ENCODE measurements around the gene EVI5L. TPM values are rescaled to one million over a fixed set of nuclear protein-coding genes. Genes with fewer than 3 reads are reported as not detected.

EVI5L gene
- total and polyA plus RNA-seq, 4 donors: 1.4 to 5.0 (median 4.4) TPM

DNA sequence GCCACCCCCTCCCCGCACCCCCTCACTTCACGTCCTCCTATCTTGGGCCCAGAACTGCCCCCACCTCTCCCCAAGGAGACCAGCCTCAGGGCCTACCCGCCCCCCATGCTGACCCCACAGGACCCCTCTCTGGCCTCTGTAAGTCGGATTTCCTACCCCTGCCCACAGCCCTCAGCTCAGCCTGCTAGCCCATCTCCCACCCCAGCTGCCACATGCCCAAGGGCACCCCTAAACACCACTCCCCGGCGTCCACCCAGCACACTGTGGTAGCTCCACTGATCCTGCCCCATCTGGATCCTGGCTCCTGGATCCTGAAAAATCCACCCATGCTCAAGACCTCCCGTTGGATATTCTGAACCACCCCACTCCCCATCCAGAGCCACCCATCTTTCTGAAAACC lies 805 bp downstream of the EVI5L start:
- no peaks in the 10 kb centered on the region for H3K27me3 ChIP-seq (ENCODE audit: control insufficient read depth in 4 of 4, insufficient read depth in 4 of 4, low read length in 3 of 4)
- H3K27ac ChIP-seq (ENCODE audit: low read depth in 1 of 2, low read length in 2 of 2): no peak overlapping the region
- DNase-seq (ENCODE audit: low spot score): no peak
- no peaks in the 10 kb centered on the region for H3K9me3 ChIP-seq (ENCODE audit: control insufficient read depth in 4 of 4, low read length in 3 of 4)
- H3K4me3 ChIP-seq (ENCODE audit: low read depth in 1 of 3, low read length in 3 of 3): peak overlapping the region in 1 of 3 donors; percentile 99
- H3K9ac ChIP-seq (ENCODE audit: low read depth in 1 of 2, low read length in 2 of 2): no peak overlapping the region
- WGBS: 53% methylated on average over 7 of the region's 7 CpGs
- TF ChIP-seq RAD21 (IDR thresholded peaks at IDR 0.05): no peak
- TF ChIP-seq FOXA2 (IDR thresholded peaks at IDR 0.05): no peak
- TF ChIP-seq TAF1 (conservative IDR thresholded peaks at IDR 0.05): no peak
- TF ChIP-seq GABPA (IDR thresholded peaks at IDR 0.05 in 1 of 2, conservative IDR thresholded peaks at IDR 0.05 in 1 of 2): no peak
- no peak for TF ChIP-seq JUND (IDR thresholded peaks at IDR 0.05)
- TF ChIP-seq, protein P1, sequence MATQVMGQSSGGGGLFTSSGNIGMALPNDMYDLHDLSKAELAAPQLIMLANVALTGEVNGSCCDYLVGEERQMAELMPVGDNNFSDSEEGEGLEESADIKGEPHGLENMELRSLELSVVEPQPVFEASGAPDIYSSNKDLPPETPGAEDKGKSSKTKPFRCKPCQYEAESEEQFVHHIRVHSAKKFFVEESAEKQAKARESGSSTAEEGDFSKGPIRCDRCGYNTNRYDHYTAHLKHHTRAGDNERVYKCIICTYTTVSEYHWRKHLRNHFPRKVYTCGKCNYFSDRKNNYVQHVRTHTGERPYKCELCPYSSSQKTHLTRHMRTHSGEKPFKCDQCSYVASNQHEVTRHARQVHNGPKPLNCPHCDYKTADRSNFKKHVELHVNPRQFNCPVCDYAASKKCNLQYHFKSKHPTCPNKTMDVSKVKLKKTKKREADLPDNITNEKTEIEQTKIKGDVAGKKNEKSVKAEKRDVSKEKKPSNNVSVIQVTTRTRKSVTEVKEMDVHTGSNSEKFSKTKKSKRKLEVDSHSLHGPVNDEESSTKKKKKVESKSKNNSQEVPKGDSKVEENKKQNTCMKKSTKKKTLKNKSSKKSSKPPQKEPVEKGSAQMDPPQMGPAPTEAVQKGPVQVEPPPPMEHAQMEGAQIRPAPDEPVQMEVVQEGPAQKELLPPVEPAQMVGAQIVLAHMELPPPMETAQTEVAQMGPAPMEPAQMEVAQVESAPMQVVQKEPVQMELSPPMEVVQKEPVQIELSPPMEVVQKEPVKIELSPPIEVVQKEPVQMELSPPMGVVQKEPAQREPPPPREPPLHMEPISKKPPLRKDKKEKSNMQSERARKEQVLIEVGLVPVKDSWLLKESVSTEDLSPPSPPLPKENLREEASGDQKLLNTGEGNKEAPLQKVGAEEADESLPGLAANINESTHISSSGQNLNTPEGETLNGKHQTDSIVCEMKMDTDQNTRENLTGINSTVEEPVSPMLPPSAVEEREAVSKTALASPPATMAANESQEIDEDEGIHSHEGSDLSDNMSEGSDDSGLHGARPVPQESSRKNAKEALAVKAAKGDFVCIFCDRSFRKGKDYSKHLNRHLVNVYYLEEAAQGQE (IDR thresholded peaks at IDR 0.05): no peak
- TF ChIP-seq HNF4A (conservative IDR thresholded peaks at IDR 0.05): no peak
- TF ChIP-seq, protein P2, sequence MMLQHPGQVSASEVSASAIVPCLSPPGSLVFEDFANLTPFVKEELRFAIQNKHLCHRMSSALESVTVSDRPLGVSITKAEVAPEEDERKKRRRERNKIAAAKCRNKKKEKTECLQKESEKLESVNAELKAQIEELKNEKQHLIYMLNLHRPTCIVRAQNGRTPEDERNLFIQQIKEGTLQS (IDR thresholded peaks at IDR 0.05): no peak
- H3K4me1 ChIP-seq (ENCODE audit: control insufficient read depth in 4 of 4, insufficient read depth in 4 of 4, low read length in 3 of 4): peaks cover 3 to 13% (median 11%) of the 10 kb centered on the region in 4 donors
- no peaks in the 10 kb centered on the region for H3K36me3 ChIP-seq (ENCODE audit: control insufficient read depth in 4 of 4, insufficient read depth in 3 of 4, low read depth in 1 of 4, low read length in 3 of 4)

DNA sequence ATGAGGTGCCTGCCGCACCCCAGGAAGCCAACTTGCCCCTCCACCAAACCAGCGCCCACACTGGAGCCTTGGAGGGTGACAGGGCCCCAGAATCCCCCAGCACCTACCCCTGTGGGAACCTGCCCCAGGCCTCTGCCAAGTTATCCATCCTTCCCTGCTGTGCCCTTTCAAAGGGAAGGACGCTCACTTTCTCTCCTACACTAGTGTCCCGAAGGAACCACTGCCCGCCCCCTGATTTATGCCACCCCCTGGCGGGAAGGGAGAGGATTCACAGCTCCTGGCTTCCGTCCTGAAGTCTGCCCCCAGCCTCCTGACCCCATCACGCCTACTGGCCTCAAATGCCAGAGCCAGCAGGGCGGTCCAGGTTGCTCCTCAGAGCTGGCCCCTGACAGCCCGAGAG lies 1.4 kb downstream of the EVI5L start:
- no peak for DNase-seq (ENCODE audit: low spot score)
- no peak overlapping the region for H3K9ac ChIP-seq (ENCODE audit: low read depth in 1 of 2, low read length in 2 of 2)

DNA sequence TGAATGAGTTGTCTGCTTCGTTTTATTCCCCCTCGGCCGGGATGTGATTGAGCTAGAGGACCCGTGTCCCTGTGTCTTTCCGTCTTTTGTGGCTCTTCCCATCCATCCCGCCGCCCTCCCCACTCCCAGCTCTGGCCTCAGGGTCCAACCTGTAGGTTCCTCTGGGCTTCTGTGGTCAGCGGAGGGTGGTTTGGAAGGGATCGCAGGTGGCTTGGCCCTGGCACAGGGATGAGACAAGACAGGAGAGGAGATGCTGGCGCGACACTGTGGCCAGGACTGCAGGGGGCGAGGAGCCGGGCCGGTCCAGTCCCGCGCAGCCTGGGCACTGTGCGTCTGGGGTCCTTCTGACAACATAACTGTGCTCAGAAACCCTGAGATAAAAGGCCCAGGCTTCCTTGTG lies 2.0 kb downstream of the EVI5L start:
- Histone ChIP-seq H3K4me3 (ENCODE audit: low read depth in 1 of 3, low read length in 3 of 3) (no peak overlapping the region), H3K4me1 (ENCODE audit: control insufficient read depth in 4 of 4, insufficient read depth in 4 of 4, low read length in 3 of 4) (peaks cover 3 to 13% (median 11%) of the 10 kb centered on the region in 4 donors), H3K36me3 (ENCODE audit: control insufficient read depth in 4 of 4, insufficient read depth in 3 of 4, low read depth in 1 of 4, low read length in 3 of 4) (no peaks in the 10 kb centered on the region), H3K27me3 (ENCODE audit: control insufficient read depth in 4 of 4, insufficient read depth in 4 of 4, low read length in 3 of 4) (no peaks in the 10 kb centered on the region), H3K9me3 (ENCODE audit: control insufficient read depth in 4 of 4, low read length in 3 of 4) (no peaks in the 10 kb centered on the region), H3K27ac (ENCODE audit: low read depth in 1 of 2, low read length in 2 of 2) (no peak overlapping the region), H3K9ac (ENCODE audit: low read depth in 1 of 2, low read length in 2 of 2) (no peak overlapping the region)
- 91% methylated on average over 17 of the region's 17 CpGs for WGBS
- DNase-seq (ENCODE audit: low spot score): no peak
- no peak for TF ChIP-seq TAF1 (conservative IDR thresholded peaks at IDR 0.05)
- TF ChIP-seq FOXA1 (IDR thresholded peaks at IDR 0.05): no peak
- TF ChIP-seq JUND (IDR thresholded peaks at IDR 0.05): no peak
- TF ChIP-seq FOXA2 (IDR thresholded peaks at IDR 0.05): no peak
- no peak for TF ChIP-seq RXRA (IDR thresholded peaks at IDR 0.05)
- TF ChIP-seq NR2F2 (IDR thresholded peaks at IDR 0.05): no peak
- no peak for TF ChIP-seq RAD21 (IDR thresholded peaks at IDR 0.05)
- TF ChIP-seq, protein P1 (IDR thresholded peaks at IDR 0.05): no peak
- TF ChIP-seq, protein P3, sequence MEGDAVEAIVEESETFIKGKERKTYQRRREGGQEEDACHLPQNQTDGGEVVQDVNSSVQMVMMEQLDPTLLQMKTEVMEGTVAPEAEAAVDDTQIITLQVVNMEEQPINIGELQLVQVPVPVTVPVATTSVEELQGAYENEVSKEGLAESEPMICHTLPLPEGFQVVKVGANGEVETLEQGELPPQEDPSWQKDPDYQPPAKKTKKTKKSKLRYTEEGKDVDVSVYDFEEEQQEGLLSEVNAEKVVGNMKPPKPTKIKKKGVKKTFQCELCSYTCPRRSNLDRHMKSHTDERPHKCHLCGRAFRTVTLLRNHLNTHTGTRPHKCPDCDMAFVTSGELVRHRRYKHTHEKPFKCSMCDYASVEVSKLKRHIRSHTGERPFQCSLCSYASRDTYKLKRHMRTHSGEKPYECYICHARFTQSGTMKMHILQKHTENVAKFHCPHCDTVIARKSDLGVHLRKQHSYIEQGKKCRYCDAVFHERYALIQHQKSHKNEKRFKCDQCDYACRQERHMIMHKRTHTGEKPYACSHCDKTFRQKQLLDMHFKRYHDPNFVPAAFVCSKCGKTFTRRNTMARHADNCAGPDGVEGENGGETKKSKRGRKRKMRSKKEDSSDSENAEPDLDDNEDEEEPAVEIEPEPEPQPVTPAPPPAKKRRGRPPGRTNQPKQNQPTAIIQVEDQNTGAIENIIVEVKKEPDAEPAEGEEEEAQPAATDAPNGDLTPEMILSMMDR (IDR thresholded peaks at IDR 0.05; ENCODE audit: low read depth, low read length, missing input control): no peak
- no peak for TF ChIP-seq EGR1 (IDR thresholded peaks at IDR 0.05; ENCODE audit: low read depth in 2 of 2)
- TF ChIP-seq, protein P4, sequence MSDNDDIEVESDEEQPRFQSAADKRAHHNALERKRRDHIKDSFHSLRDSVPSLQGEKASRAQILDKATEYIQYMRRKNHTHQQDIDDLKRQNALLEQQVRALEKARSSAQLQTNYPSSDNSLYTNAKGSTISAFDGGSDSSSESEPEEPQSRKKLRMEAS (IDR thresholded peaks at IDR 0.05): no peak
- TF ChIP-seq HNF4A (conservative IDR thresholded peaks at IDR 0.05): no peak

More for the DNA sequence above, 1.4 kb downstream of the EVI5L start:
- Histone ChIP-seq H3K27ac (ENCODE audit: low read depth in 1 of 2, low read length in 2 of 2) (no peak overlapping the region), H3K9me3 (ENCODE audit: control insufficient read depth in 4 of 4, low read length in 3 of 4) (no peaks in the 10 kb centered on the region), H3K27me3 (ENCODE audit: control insufficient read depth in 4 of 4, insufficient read depth in 4 of 4, low read length in 3 of 4) (no peaks in the 10 kb centered on the region), H3K4me1 (ENCODE audit: control insufficient read depth in 4 of 4, insufficient read depth in 4 of 4, low read length in 3 of 4) (peaks cover 3 to 13% (median 11%) of the 10 kb centered on the region in 4 donors), H3K4me3 (ENCODE audit: low read depth in 1 of 3, low read length in 3 of 3) (no peak overlapping the region), H3K36me3 (ENCODE audit: control insufficient read depth in 4 of 4, insufficient read depth in 3 of 4, low read depth in 1 of 4, low read length in 3 of 4) (no peaks in the 10 kb centered on the region)
- TF ChIP-seq, protein P2 (IDR thresholded peaks at IDR 0.05): no peak
- no peak for TF ChIP-seq HNF4G (IDR thresholded peaks at IDR 0.05)
- TF ChIP-seq FOXA2 (IDR thresholded peaks at IDR 0.05): no peak
- TF ChIP-seq FOXA1 (IDR thresholded peaks at IDR 0.05): no peak
- TF ChIP-seq, protein P4 (IDR thresholded peaks at IDR 0.05): no peak
- 70% methylated on average over 10 of the region's 10 CpGs for WGBS
